ENCODE results near the gene PTPRZ1. TPM values are rescaled to one million over a fixed set of nuclear protein-coding genes. Genes with fewer than 3 reads are reported as not detected.

Gene PTPRZ1
- total RNA-seq, 2 donors from 2014 or later, result 18.0 to 57.4 TPM

DNA sequence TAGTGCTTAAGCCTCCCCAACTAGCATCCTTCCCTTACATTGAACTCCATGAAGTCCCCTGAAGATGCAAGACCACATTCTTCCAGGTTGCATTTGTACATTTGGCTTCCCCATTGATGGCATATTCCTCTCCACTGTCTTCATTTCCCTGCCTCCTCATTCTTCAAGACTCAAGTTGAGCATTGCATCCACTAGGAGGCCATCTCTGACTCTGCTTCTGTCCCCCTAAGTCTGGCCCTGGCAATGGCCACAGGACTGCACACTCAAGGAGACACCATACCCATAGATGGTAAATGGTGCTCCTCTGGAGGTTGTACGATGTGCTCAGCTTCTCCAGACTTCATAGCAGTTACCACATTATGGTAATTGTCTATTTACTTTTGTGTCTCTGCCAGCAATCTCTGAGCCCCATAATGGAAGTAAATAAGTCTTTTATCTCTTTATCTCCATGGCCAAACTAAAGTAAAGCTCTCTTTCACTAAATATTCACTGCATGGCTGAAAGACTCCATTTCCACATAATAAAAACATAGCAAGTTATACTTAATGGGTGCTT, 112.6 kb downstream of the PTPRZ1 start:
- Histone ChIP-seq H3K36me3 (ENCODE audit: control insufficient read depth, insufficient read depth, low read length) (no peaks in the 10 kb centered on the region), H3K9ac (ENCODE audit: extremely low read depth, low read length, poor library complexity, severe bottlenecking) (no peak overlapping the region), H3K9me3 (ENCODE audit: control insufficient read depth, low read length) (no peaks in the 10 kb centered on the region), H3K27ac (ENCODE audit: low read depth, low read length) (no peak overlapping the region), H3K4me3 (ENCODE audit: low read length) (no peak overlapping the region), H3K27me3 (ENCODE audit: control insufficient read depth, insufficient read depth, low read length, poor library complexity, severe bottlenecking) (no peaks in the 10 kb centered on the region), H3K4me1 (ENCODE audit: control insufficient read depth, insufficient read depth, low read length) (no peaks in the 10 kb centered on the region)
- Mint-ChIP-seq H3K27me3 (ENCODE audit: insufficient read depth) (no peaks in the 10 kb centered on the region), H3K27ac (no peak overlapping the region), H3K36me3 (ENCODE audit: low read depth) (peaks cover 20% of the 10 kb centered on the region), H3K4me1 (no peaks in the 10 kb centered on the region), H3K9me3 (no peaks in the 10 kb centered on the region), H3K4me3 (no peak overlapping the region)
- TF ChIP-seq CTCF (conservative IDR thresholded peaks at IDR 0.05), result peak; percentile 65
- WGBS, 2 experiments (ENCODE audit: insufficient coverage in 1 of 2, insufficient read length in 1 of 2), result 75 to 100% methylated on average over 1 of the region's 1 CpG
- peak; percentile 54 for DNase-seq

GRCh38 chr7:121992068-121992467, 119.1 kb downstream of the PTPRZ1 start:
- 93 to 100% methylated on average over 1 to 4 of the region's 4 CpGs for WGBS, 2 experiments (ENCODE audit: insufficient coverage in 1 of 2, insufficient read length in 1 of 2)

DNA sequence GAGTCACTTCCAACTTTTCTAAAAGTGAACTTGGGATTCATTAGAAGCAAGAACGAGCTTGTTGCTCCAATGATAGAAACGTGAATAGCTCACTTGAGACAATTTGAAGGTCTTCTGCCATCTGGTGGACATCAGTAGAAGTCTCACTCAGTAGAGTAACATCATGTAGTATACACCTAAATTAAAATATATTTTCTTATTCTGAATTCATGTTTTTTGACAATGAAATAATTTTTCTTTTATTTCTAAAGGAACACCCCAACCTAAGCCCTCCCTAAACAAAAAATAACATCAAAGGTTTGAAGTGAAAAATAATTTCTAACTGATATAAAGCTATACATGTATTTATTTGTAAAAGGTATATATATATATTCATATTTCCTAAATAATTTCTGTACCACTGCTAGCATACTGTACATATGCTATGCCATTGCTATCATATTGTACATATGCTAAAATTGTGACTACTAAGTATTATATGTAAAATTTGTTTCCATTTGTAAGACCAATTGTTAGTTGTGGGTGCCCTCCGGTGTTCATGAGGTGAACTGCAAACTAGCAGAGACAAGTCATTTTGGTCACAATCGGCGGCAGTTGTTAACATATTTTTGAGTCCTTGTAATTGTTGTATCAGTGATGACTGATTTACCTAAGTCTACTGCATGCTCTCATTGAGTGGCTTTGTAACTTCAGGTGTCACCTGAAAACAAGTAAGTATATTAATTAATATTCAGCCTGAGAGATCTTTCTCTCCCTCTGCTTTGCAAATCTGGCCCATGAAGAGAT, 121.9 kb downstream of the PTPRZ1 start:
- Mint-ChIP-seq H3K27me3 (ENCODE audit: insufficient read depth) (no peaks in the 10 kb centered on the region), H3K36me3 (ENCODE audit: low read depth) (no peaks in the 10 kb centered on the region), H3K4me3 (no peak overlapping the region), H3K4me1 (no peaks in the 10 kb centered on the region), H3K27ac (no peak overlapping the region), H3K9me3 (no peaks in the 10 kb centered on the region)
- no peaks in the 10 kb centered on the region for H3K27me3 ChIP-seq (ENCODE audit: control insufficient read depth, insufficient read depth, low read length, poor library complexity, severe bottlenecking)
- H3K4me1 ChIP-seq (ENCODE audit: control insufficient read depth, insufficient read depth, low read length), result no peaks in the 10 kb centered on the region
- H3K9ac ChIP-seq (ENCODE audit: extremely low read depth, low read length, poor library complexity, severe bottlenecking), result no peak overlapping the region
- no peak overlapping the region for H3K4me3 ChIP-seq (ENCODE audit: low read length)
- no peak overlapping the region for H3K27ac ChIP-seq (ENCODE audit: low read depth, low read length)
- peak; percentile 90 for TF ChIP-seq CTCF (conservative IDR thresholded peaks at IDR 0.05)
- 27 to 44% methylated on average over 2 to 5 of the region's 5 CpGs for WGBS, 2 experiments (ENCODE audit: insufficient coverage in 1 of 2, insufficient read length in 1 of 2)
- DNase-seq, result peak; percentile 87
- no peaks in the 10 kb centered on the region for H3K36me3 ChIP-seq (ENCODE audit: control insufficient read depth, insufficient read depth, low read length)
- H3K9me3 ChIP-seq (ENCODE audit: control insufficient read depth, low read length), result no peaks in the 10 kb centered on the region

More at GRCh38 chr7:121992068-121992467, 119.1 kb downstream of the PTPRZ1 start:
- Histone ChIP-seq H3K36me3 (ENCODE audit: control insufficient read depth, insufficient read depth, low read length) (no peaks in the 10 kb centered on the region), H3K4me3 (ENCODE audit: low read length) (no peak overlapping the region), H3K9me3 (ENCODE audit: control insufficient read depth, low read length) (no peaks in the 10 kb centered on the region), H3K27ac (ENCODE audit: low read depth, low read length) (no peak overlapping the region), H3K27me3 (ENCODE audit: control insufficient read depth, insufficient read depth, low read length, poor library complexity, severe bottlenecking) (no peaks in the 10 kb centered on the region), H3K9ac (ENCODE audit: extremely low read depth, low read length, poor library complexity, severe bottlenecking) (no peak overlapping the region), H3K4me1 (ENCODE audit: control insufficient read depth, insufficient read depth, low read length) (no peaks in the 10 kb centered on the region)
- H3K27ac Mint-ChIP-seq, result no peak overlapping the region
- H3K36me3 Mint-ChIP-seq (ENCODE audit: low read depth), result peaks cover 5% of the 10 kb centered on the region
- no peak for DNase-seq
- no peak overlapping the region for H3K4me3 Mint-ChIP-seq
- no peaks in the 10 kb centered on the region for H3K4me1 Mint-ChIP-seq
- no peaks in the 10 kb centered on the region for H3K9me3 Mint-ChIP-seq
- TF ChIP-seq CTCF (conservative IDR thresholded peaks at IDR 0.05), result no peak
- no peaks in the 10 kb centered on the region for H3K27me3 Mint-ChIP-seq (ENCODE audit: insufficient read depth)
